GM10847 (cell line): ENCODE measurements around the gene SCN8A.

Experiments used
- POLR2A ChIP-seq: IDR thresholded peaks from 2 replicates; pipeline ENCODE4 v1.6.1; 2011; ENCODE audit not compliant: insufficient read length; ENCODE audit errors: extremely low read depth

SCN8A gene

GRCh38 chr12:51850081-51850964, 259.3 kb downstream of the SCN8A start:
- no peak for TF ChIP-seq POLR2A

- no peak for TF ChIP-seq POLR2A
Observed at GRCh38 chr12:51850965-51851299, 259.9 kb downstream of the SCN8A start.

GRCh38 chr12:51851413-51852124, 260.5 kb downstream of the SCN8A start:
- no peak for TF ChIP-seq POLR2A

GRCh38 chr12:51852404-51853137, 261.5 kb downstream of the SCN8A start:
- no peak for TF ChIP-seq POLR2A

GRCh38 chr12:51855586-51856428, 264.8 kb downstream of the SCN8A start:
- no peak for TF ChIP-seq POLR2A

- no peak for TF ChIP-seq POLR2A
Observed at GRCh38 chr12:51860986-51861385, 270.0 kb downstream of the SCN8A start.
